A673 (cell line): ENCODE results near the gene PSMB10. TPM values are rescaled to one million over a fixed set of nuclear protein-coding genes. Genes with fewer than 3 reads are reported as not detected.

Source experiments
- BruUV-seq: library from RNA; stranded (reverse); fragments of 400-500 nt; replicated peaks from 2 replicates; lab custom pipeline; 2021; lab: Mats Ljungman, UMichigan
- CTCF ChIA-PET: fragments of 300-600 bp; sonication (Branson Sonifier 250); formaldehyde crosslinking; loops from one replicate; lab custom pipeline; 2022; ENCODE audit warnings: antibody characterized with exemption; lab: Charles Lee
- POLR2A ChIA-PET: fragments of 300-600 bp; sonication (Branson Sonifier 250); formaldehyde crosslinking; loops from one replicate; lab custom pipeline; 2022; ENCODE audit warnings: antibody characterized with exemption; ENCODE audit not compliant: low non-redundant PET; lab: Charles Lee
- DNase-seq: peaks from one replicate; pipeline ENCODE4 v3.0.0-alpha.2; 2015; ENCODE audit warnings: low spot score
- H3K27ac ChIP-seq: fragments of 200-600 bp; sonication (generic); 2 replicates; pipeline ENCODE4 v1.5.1; 2016; ENCODE audit warnings: mixed run types, low read depth, mild to moderate bottlenecking, mixed read lengths, antibody characterized with exemption, low read length; ENCODE audit not compliant: poor library complexity, severe bottlenecking
- H3K27me3 ChIP-seq: fragments of 200-600 bp; sonication (generic); replicated peaks from 2 replicates; pipeline ENCODE4 v1.6.1; 2017; ENCODE audit warnings: mixed run types, low read depth, mild to moderate bottlenecking, mixed read lengths, antibody characterized with exemption, low read length; ENCODE audit not compliant: insufficient read depth, poor library complexity
- H3K36me3 ChIP-seq: fragments of 200-600 bp; sonication (generic); 2 replicates; pipeline ENCODE4 v1.6.1; 2016; ENCODE audit warnings: mixed run types, mild to moderate bottlenecking, mixed read lengths, antibody characterized with exemption, low read length; ENCODE audit not compliant: insufficient read depth, poor library complexity, severe bottlenecking
- H3K4me1 ChIP-seq: fragments of 200-600 bp; sonication (generic); 2 replicates; pipeline ENCODE4 v1.6.1; 2017; ENCODE audit warnings: mixed run types, mild to moderate bottlenecking, mixed read lengths, antibody characterized with exemption, low read length; ENCODE audit not compliant: insufficient read depth, poor library complexity, severe bottlenecking
- H3K4me3 ChIP-seq: fragments of 200-600 bp; sonication (generic); 2 replicates; pipeline ENCODE4 v1.5.1; 2016; ENCODE audit warnings: low read depth, mixed run types, mild to moderate bottlenecking, mixed read lengths, low read length; ENCODE audit not compliant: poor library complexity, severe bottlenecking
- H3K9me3 ChIP-seq: fragments of 200-600 bp; sonication (generic); 2 replicates; pipeline ENCODE4 v1.6.1; 2016; ENCODE audit warnings: mixed run types, low read depth, mild to moderate bottlenecking, mixed read lengths, antibody characterized with exemption, low read length; ENCODE audit not compliant: poor library complexity, severe bottlenecking
- CTCF ChIP-seq: fragments of 300-800, 200-600 bp; sonication (generic); conservative IDR thresholded peaks from 2 replicates; pipeline ENCODE4 v1.5.1; 2017; ENCODE audit warnings: low read depth, mild to moderate bottlenecking, antibody characterized with exemption, low read length, moderate library complexity, mixed read lengths
- EZH2 ChIP-seq: fragments of 200-600 bp; sonication (generic); IDR thresholded peaks from 2 replicates; pipeline ENCODE4 v1.6.1; 2017; ENCODE audit warnings: borderline replicate concordance, low read depth, mild to moderate bottlenecking, mixed read lengths, antibody characterized with exemption, low read length; ENCODE audit not compliant: poor library complexity, severe bottlenecking
- intact Hi-C: fragments of 100-400 bp; cut with micrococcal nuclease; formaldehyde crosslinking; loops from one replicate; pipeline ENCODE4 v1.10.0; 2022; ENCODE audit not compliant: unreplicated experiment
- total RNA-seq: library from RNA; stranded (reverse); gene quantifications from 2 replicates; pipeline ENCODE4 v1.2.3, GENCODE V29; 2021

Gene PSMB10
- total RNA-seq, 1 experiment from 2014 or later = 21.6 TPM

GRCh38 chr16:67948015-67948414, 11.4 kb upstream of the PSMB10 start:
- no peak for TF ChIP-seq EZH2
- no peak for TF ChIP-seq CTCF
- Histone ChIP-seq H3K36me3 (peaks cover 43% of the 10 kb centered on the region), H3K27ac (no peak overlapping the region), H3K27me3 (no peaks in the 10 kb centered on the region), H3K4me1 (no peaks in the 10 kb centered on the region), H3K4me3 (no peak overlapping the region), H3K9me3 (no peaks in the 10 kb centered on the region)
- DNase-seq = no peak
- no TSS peak for BruUV-seq
- intact Hi-C loops = no loop called here
- ChIA-PET POLR2A (no interaction called here), CTCF (no interaction called here)

GRCh38 chr16:67946966-67947558, 10.4 kb upstream of the PSMB10 start:
- H3K27me3 ChIP-seq = no peaks in the 10 kb centered on the region
- BruUV-seq = no TSS peak
- no peak for TF ChIP-seq EZH2
- no peak for TF ChIP-seq CTCF
- intact Hi-C loops = no loop called here
- no peak overlapping the region for H3K4me3 ChIP-seq
- H3K36me3 ChIP-seq = peaks cover 47% of the 10 kb centered on the region
- no peak for DNase-seq
- ChIA-PET POLR2A (interaction anchor here (0.7 kb wide), 2 partner anchors 8 to 12 kb away, joined by 3 to 5 read pairs; no protein-coding TSS in a partner anchor), CTCF (no interaction called here)
- no peaks in the 10 kb centered on the region for H3K4me1 ChIP-seq
- no peak overlapping the region for H3K27ac ChIP-seq
- no peaks in the 10 kb centered on the region for H3K9me3 ChIP-seq

GRCh38 chr16:67946128-67946569, 9.5 kb upstream of the PSMB10 start:
- no peak for TF ChIP-seq CTCF
- no peak for TF ChIP-seq EZH2
- ChIA-PET CTCF (no interaction called here), POLR2A (interaction anchor here (0.7 kb wide), 2 partner anchors 9 to 13 kb away, joined by 3 to 5 read pairs; no protein-coding TSS in a partner anchor)
- H3K4me1 ChIP-seq = no peaks in the 10 kb centered on the region
- no peaks in the 10 kb centered on the region for H3K27me3 ChIP-seq
- intact Hi-C loops = no loop called here
- BruUV-seq = no TSS peak
- peaks cover 42% of the 10 kb centered on the region for H3K36me3 ChIP-seq
- no peak overlapping the region for H3K4me3 ChIP-seq
- H3K27ac ChIP-seq = no peak overlapping the region
- H3K9me3 ChIP-seq = no peaks in the 10 kb centered on the region
- DNase-seq = no peak
